ENCODE results near the gene DKK3. TPM values are rescaled to one million over a fixed set of nuclear protein-coding genes. Genes with fewer than 3 reads are reported as not detected.

Gene DKK3
- polyA plus RNA-seq, 3 donors = not detected

GRCh38 chr11:11942668-11943067, 65.8 kb downstream of the DKK3 start:
- Histone ChIP-seq H3K4me2 (replicated peaks; ENCODE audit: extremely low read depth, low read length, poor library complexity, severe bottlenecking) (no peak overlapping the region), H3K4me3 (replicated peaks in 1 of 3; ENCODE audit: low read depth in 2 of 3, low read length in 3 of 3) (no peak overlapping the region), H3K27ac (ENCODE audit: low read depth in 1 of 2, low read length in 2 of 2) (no peak overlapping the region), H3K4me1 (ENCODE audit: control insufficient read depth in 1 of 2, insufficient read depth in 2 of 2, low read length in 2 of 2) (no peaks in the 10 kb centered on the region), H4K20me1 (ENCODE audit: insufficient read depth, low read length) (no peaks in the 10 kb centered on the region), H3K36me3 (replicated peaks in 1 of 2; ENCODE audit: control insufficient read depth in 1 of 2, insufficient read depth in 2 of 2, low read length in 2 of 2) (peaks cover 80 to 100% of the 10 kb centered on the region in 2 donors), H3K9ac (ENCODE audit: insufficient read depth, low read length, poor library complexity, severe bottlenecking) (no peak overlapping the region), H3K79me2 (ENCODE audit: insufficient read depth, low read length) (no peaks in the 10 kb centered on the region), H3K27me3 (ENCODE audit: control insufficient read depth in 2 of 2, insufficient read depth in 2 of 2, low read length in 2 of 2) (no peaks in the 10 kb centered on the region), H2AFZ (ENCODE audit: insufficient read depth, low read depth, low read length, poor library complexity, severe bottlenecking) (no peak overlapping the region), H3K9me3 (replicated peaks in 1 of 2; ENCODE audit: control insufficient read depth in 1 of 2, insufficient read depth in 1 of 2, low read length in 2 of 2) (no peaks in the 10 kb centered on the region)
- intact Hi-C loops (cut with micrococcal nuclease) = no loop called here
- Mint-ChIP-seq H3K27ac (no peak overlapping the region), H3K4me3 (no peak overlapping the region), H3K9me3 (no peaks in the 10 kb centered on the region), H3K36me3 (peaks cover 76 to 77% of the 10 kb centered on the region in 2 donors), H3K27me3 (ENCODE audit: low read depth in 3 of 3) (peaks cover 0 to 2% (median 0%) of the 10 kb centered on the region in 3 donors), H3K4me1 (no peaks in the 10 kb centered on the region)
- WGBS (ENCODE audit: insufficient coverage) = 100% methylated on average over 2 of the region's 3 CpGs
- no peak for TF ChIP-seq CTCF (IDR thresholded peaks at IDR 0.05)
- DNase-seq = no peak

- Histone ChIP-seq H2AFZ (ENCODE audit: insufficient read depth, low read depth, low read length, poor library complexity, severe bottlenecking) (no peak overlapping the region), H3K27ac (ENCODE audit: low read depth in 1 of 2, low read length in 2 of 2) (no peak overlapping the region), H3K9ac (ENCODE audit: insufficient read depth, low read length, poor library complexity, severe bottlenecking) (no peak overlapping the region), H4K20me1 (ENCODE audit: insufficient read depth, low read length) (no peaks in the 10 kb centered on the region), H3K36me3 (replicated peaks in 1 of 2; ENCODE audit: control insufficient read depth in 1 of 2, insufficient read depth in 2 of 2, low read length in 2 of 2) (peaks cover 85 to 98% of the 10 kb centered on the region in 2 donors), H3K9me3 (replicated peaks in 1 of 2; ENCODE audit: control insufficient read depth in 1 of 2, insufficient read depth in 1 of 2, low read length in 2 of 2) (no peaks in the 10 kb centered on the region), H3K79me2 (ENCODE audit: insufficient read depth, low read length) (no peaks in the 10 kb centered on the region), H3K4me2 (replicated peaks; ENCODE audit: extremely low read depth, low read length, poor library complexity, severe bottlenecking) (no peak overlapping the region), H3K4me1 (ENCODE audit: control insufficient read depth in 1 of 2, insufficient read depth in 2 of 2, low read length in 2 of 2) (no peaks in the 10 kb centered on the region), H3K27me3 (ENCODE audit: control insufficient read depth in 2 of 2, insufficient read depth in 2 of 2, low read length in 2 of 2) (no peaks in the 10 kb centered on the region), H3K4me3 (replicated peaks in 1 of 3; ENCODE audit: low read depth in 2 of 3, low read length in 3 of 3) (no peak overlapping the region)
- peaks cover 0 to 2% (median 0%) of the 10 kb centered on the region in 3 donors for H3K27me3 Mint-ChIP-seq (ENCODE audit: low read depth in 3 of 3)
- no peak for TF ChIP-seq CTCF (IDR thresholded peaks at IDR 0.05)
- H3K9me3 Mint-ChIP-seq = no peaks in the 10 kb centered on the region
- DNase-seq = no peak
- H3K4me3 Mint-ChIP-seq = no peak overlapping the region
- intact Hi-C loops (cut with micrococcal nuclease) = no loop called here
- H3K36me3 Mint-ChIP-seq = peaks cover 79 to 85% of the 10 kb centered on the region in 2 donors
- H3K27ac Mint-ChIP-seq = peak overlapping the region in 2 of 7 donors; percentile 16 to 41
- no peaks in the 10 kb centered on the region for H3K4me1 Mint-ChIP-seq
These were observed 67.9 kb downstream of the DKK3 start for GRCh38 chr11:11940551-11940950.
